Suprapubic skin (tissue), 4 donors: ENCODE data around the gene CUEDC1. TPM values are rescaled to one million over a fixed set of nuclear protein-coding genes. Genes with fewer than 3 reads are reported as not detected.

Experiments used
- DNase-seq, 2 donors: peaks; one replicate each; pipeline ENCODE4 v3.0.0-alpha.2; 2019; ENCODE audit warnings: low spot score in 2 of 2
- H3K27ac ChIP-seq: fragments of 200-600 bp; sonication (generic); one replicate; pipeline ENCODE4 v1.5.1; 2019
- H3K27me3 ChIP-seq: fragments of 200-600 bp; sonication (generic); one replicate; pipeline ENCODE4 v1.5.1; 2019
- H3K36me3 ChIP-seq: fragments of 200-600 bp; sonication (generic); one replicate; pipeline ENCODE4 v1.5.1; 2019
- H3K4me1 ChIP-seq: fragments of 200-600 bp; sonication (generic); one replicate; pipeline ENCODE4 v1.5.1; 2019
- H3K4me3 ChIP-seq: fragments of 200-600 bp; sonication (generic); one replicate; pipeline ENCODE4 v1.5.1; 2019; ENCODE audit warnings: mild to moderate bottlenecking
- H3K9me3 ChIP-seq: fragments of 200-600 bp; sonication (generic); one replicate; pipeline ENCODE4 v1.5.1; 2019
- CTCF ChIP-seq, 2 donors: fragments of 200-600 bp in 1 of 2; fragments of 450-650 bp in 1 of 2; sonication (generic) in 1 of 2; IDR thresholded peaks; one replicate each; pipeline ENCODE4 v1.5.1; 2016 to 2019; ENCODE audit warnings: antibody characterized with exemption in 2 of 2, mild to moderate bottlenecking in 1 of 2, moderate library complexity in 1 of 2
- EP300 ChIP-seq: sonication (generic); formaldehyde crosslinking; IDR thresholded peaks from one replicate; pipeline ENCODE4 v1.6.1; 2017; ENCODE audit warnings: antibody characterized with exemption
- POLR2A ChIP-seq, 2 donors: fragments of 450-650 bp; IDR thresholded peaks; one replicate each; pipeline ENCODE4 v1.6.1; 2017; ENCODE audit warnings: antibody characterized with exemption in 2 of 2, mild to moderate bottlenecking in 2 of 2, moderate library complexity in 2 of 2
- POLR2AphosphoS5 ChIP-seq, 3 donors: sonication (generic); formaldehyde crosslinking; IDR thresholded peaks; one replicate each; pipeline ENCODE4 v1.6.1; 2017; ENCODE audit warnings: antibody characterized with exemption in 3 of 3
- WGBS: methylation state at CpG from one replicate; pipeline ENCODE4 v1.1.5; 2018; 5-methylcytosine and 5-hydroxymethylcytosine counted together
- total RNA-seq, 4 donors: library from RNA; depleted of rRNA; stranded (reverse); fragments of >200 nt; gene quantifications; one replicate each; pipeline ENCODE4 v1.1.0, GENCODE V29; 2016

The CUEDC1 gene
- total RNA-seq, 4 donors from 2014 or later = 5.1 to 34.2 (median 12.8) TPM

DNA sequence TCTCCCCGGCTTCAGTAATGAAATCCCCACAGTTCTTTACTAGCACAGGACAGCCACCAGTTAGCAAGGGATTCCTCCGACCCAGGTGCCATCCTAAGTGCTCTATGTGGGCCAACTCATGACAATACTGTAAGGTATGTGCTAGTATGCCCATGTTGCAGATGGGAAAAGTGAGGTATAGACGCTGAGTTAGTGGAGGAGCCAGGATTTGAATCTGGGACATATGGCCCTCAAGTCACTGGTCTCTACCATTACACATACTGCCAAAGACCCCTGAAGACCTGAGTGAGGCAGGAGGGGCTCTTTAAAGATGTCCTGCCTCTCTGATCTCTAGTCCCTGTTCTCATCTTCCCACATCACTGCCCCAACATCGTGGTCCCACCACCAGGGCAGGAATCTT lies 69.2 kb downstream of the CUEDC1 start:
- Histone ChIP-seq H3K36me3 (peaks cover 9% of the 10 kb centered on the region), H3K27me3 (no peaks in the 10 kb centered on the region), H3K4me3 (no peak overlapping the region), H3K27ac (no peak overlapping the region), H3K9me3 (no peaks in the 10 kb centered on the region), H3K4me1 (peaks cover 37% of the 10 kb centered on the region)
- no peak for DNase-seq
- no peak for TF ChIP-seq CTCF (IDR thresholded peaks at IDR 0.05)
- WGBS = 100% methylated on average over 4 of the region's 4 CpGs

GRCh38 chr17:57885148-57885915 lies 69.9 kb downstream of the CUEDC1 start:
- H3K4me3 ChIP-seq = no peak overlapping the region
- 94% methylated on average over 57 of the region's 67 CpGs for WGBS
- H3K4me1 ChIP-seq = peaks cover 33% of the 10 kb centered on the region
- no peak for DNase-seq
- no peaks in the 10 kb centered on the region for H3K27me3 ChIP-seq
- no peaks in the 10 kb centered on the region for H3K9me3 ChIP-seq
- TF ChIP-seq EP300 (no peak), POLR2AphosphoS5 (IDR thresholded peaks at IDR 0.05) (no peak), CTCF (IDR thresholded peaks at IDR 0.05) (no peak), POLR2A (IDR thresholded peaks at IDR 0.05) (no peak)
- peaks cover 9% of the 10 kb centered on the region for H3K36me3 ChIP-seq
- no peak overlapping the region for H3K27ac ChIP-seq

GRCh38 chr17:57881783-57882351 lies 73.3 kb downstream of the CUEDC1 start:
- no peak for DNase-seq
- Histone ChIP-seq H3K27me3 (no peaks in the 10 kb centered on the region), H3K9me3 (no peaks in the 10 kb centered on the region), H3K4me1 (peaks cover 27% of the 10 kb centered on the region), H3K4me3 (no peak overlapping the region), H3K36me3 (peaks cover 9% of the 10 kb centered on the region), H3K27ac (peak overlapping the region; percentile 19)
- TF ChIP-seq EP300 = no peak
- WGBS = 51% methylated on average over 8 of the region's 9 CpGs

DNA sequence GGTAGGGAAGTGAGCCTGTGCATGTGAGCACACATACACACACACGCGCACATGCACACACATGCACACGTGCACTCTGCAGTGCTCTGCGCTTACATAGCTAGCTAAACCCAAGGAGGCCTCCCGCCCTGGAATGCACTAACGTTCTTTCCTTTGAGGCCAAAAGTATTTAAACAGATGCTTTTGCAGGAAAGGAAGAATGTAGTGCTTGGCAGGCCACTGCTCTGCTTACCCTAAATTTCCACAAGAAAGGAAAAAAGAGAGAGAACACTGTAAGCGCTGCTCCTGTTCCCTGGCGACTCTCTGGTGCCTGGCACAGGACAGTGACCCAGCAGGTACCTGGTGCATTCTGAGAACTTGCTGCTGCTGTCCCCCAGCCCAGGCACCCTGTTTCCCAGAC lies 74.1 kb downstream of the CUEDC1 start:
- Histone ChIP-seq H3K9me3 (no peaks in the 10 kb centered on the region), H3K27me3 (no peaks in the 10 kb centered on the region), H3K36me3 (peaks cover 9% of the 10 kb centered on the region), H3K4me3 (no peak overlapping the region), H3K4me1 (peaks cover 33% of the 10 kb centered on the region), H3K27ac (peak overlapping the region; percentile 19)
- no peak for DNase-seq
- TF ChIP-seq POLR2A (IDR thresholded peaks at IDR 0.05) (no peak), EP300 (no peak), POLR2AphosphoS5 (IDR thresholded peaks at IDR 0.05) (no peak), CTCF (IDR thresholded peaks at IDR 0.05) (no peak)
- 61% methylated on average over 8 of the region's 8 CpGs for WGBS

- DNase-seq = no peak
- Histone ChIP-seq H3K4me3 (no peak overlapping the region), H3K4me1 (peaks cover 44% of the 10 kb centered on the region), H3K36me3 (peaks cover 7% of the 10 kb centered on the region), H3K9me3 (no peaks in the 10 kb centered on the region), H3K27ac (no peak overlapping the region), H3K27me3 (no peaks in the 10 kb centered on the region)
- TF ChIP-seq POLR2A (IDR thresholded peaks at IDR 0.05) (no peak), POLR2AphosphoS5 (IDR thresholded peaks at IDR 0.05) (no peak), EP300 (no peak), CTCF (IDR thresholded peaks at IDR 0.05) (no peak)
- WGBS = 80% methylated on average over 8 of the region's 8 CpGs
Measured at GRCh38 chr17:57880086-57880456, 75.1 kb downstream of the CUEDC1 start.
